H1 (cell line): ENCODE data around the gene UBE2E2.

Experiments
- CEBPB ChIP-seq: IDR thresholded peaks from 2 replicates; pipeline ENCODE4 v1.6.1; 2012; ENCODE audit warnings: low read depth, low read length
- CTCF ChIP-seq, 3 experiments: IDR thresholded peaks; 1 replicate in 2 of 3; 2 replicates in 1 of 3; pipeline versions ENCODE4 v1.5.1 to v1.6.1; 2011; ENCODE audit warnings: low read length in 3 of 3, mild to moderate bottlenecking in 3 of 3, inconsistent platforms in 2 of 3, low read depth in 1 of 3, moderate library complexity in 1 of 3; ENCODE audit not compliant: insufficient read depth in 1 of 3; ENCODE audit errors: control extremely low read depth in 1 of 3
- EGR1 ChIP-seq: IDR thresholded peaks from 2 replicates; pipeline ENCODE4 v1.6.1; 2011; ENCODE audit warnings: low read depth, low read length, borderline replicate concordance
- EZH2 ChIP-seq: fragments of 200-600 bp; sonication (generic); IDR thresholded peaks from 2 replicates; pipeline ENCODE4 v1.7.1; 2012; ENCODE audit warnings: low read depth, mild to moderate bottlenecking, moderate library complexity, low read length, inconsistent platforms; ENCODE audit not compliant: severe bottlenecking
- GABPA ChIP-seq: IDR thresholded peaks from 2 replicates; pipeline ENCODE4 v1.6.1; 2011; ENCODE audit warnings: mild to moderate bottlenecking, low read length, moderate library complexity, borderline replicate concordance; ENCODE audit not compliant: insufficient read depth
- JUN ChIP-seq: IDR thresholded peaks from 2 replicates; pipeline ENCODE4 v1.6.1; 2011; ENCODE audit warnings: low read depth, mild to moderate bottlenecking, improper control_type of control experiment, low read length
- MAX ChIP-seq: IDR thresholded peaks from 2 replicates; pipeline ENCODE4 v1.6.1; 2012; ENCODE audit warnings: inconsistent platforms
- POLR2A ChIP-seq, 2 experiments: IDR thresholded peaks; 1 replicate in 1 of 2; 2 replicates in 1 of 2; pipeline ENCODE4 v1.6.1; 2011; ENCODE audit warnings: low read depth in 2 of 2, low read length in 2 of 2, mild to moderate bottlenecking in 2 of 2; ENCODE audit errors: control extremely low read depth in 1 of 2
- POLR2AphosphoS5 ChIP-seq: IDR thresholded peaks from 2 replicates; pipeline ENCODE4 v1.6.1; 2011; ENCODE audit warnings: low read depth, low read length
- SP2 ChIP-seq: IDR thresholded peaks from 2 replicates; pipeline ENCODE4 v1.6.1; 2012; ENCODE audit warnings: mild to moderate bottlenecking, low read length, inconsistent platforms
- SUZ12 ChIP-seq: fragments of 200-600 bp; sonication (generic); IDR thresholded peaks from 2 replicates; pipeline ENCODE4 v1.6.1; 2012; ENCODE audit warnings: mild to moderate bottlenecking, inconsistent platforms, low read length, moderate library complexity, mixed read lengths
- USF2 ChIP-seq: IDR thresholded peaks from 2 replicates; pipeline ENCODE4 v1.6.1; 2011; ENCODE audit warnings: low read length, improper control_type of control experiment
- YY1 ChIP-seq: IDR thresholded peaks from 2 replicates; pipeline ENCODE4 v1.6.1; 2011; ENCODE audit warnings: low read depth, mild to moderate bottlenecking, low read length

- TF ChIP-seq CTCF (IDR thresholded peaks at IDR 0.05; ENCODE audit: control extremely low read depth in 1 of 3, insufficient read depth in 1 of 3, low read depth in 1 of 3, low read length in 3 of 3) (no peak), POLR2AphosphoS5 (no peak), EGR1 (no peak), SUZ12 (no peak), POLR2A (IDR thresholded peaks at IDR 0.05; ENCODE audit: control extremely low read depth in 1 of 2, low read depth in 2 of 2, low read length in 2 of 2) (no peak), YY1 (no peak), GABPA (no peak), CEBPB (no peak), SP2 (no peak), EZH2 (no peak), USF2 (no peak), JUN (no peak), MAX (no peak)
Observed at GRCh38 chr3:23576379-23576959, 373.3 kb downstream of the UBE2E2 start.
